ENCODE measurements around the gene SLIT3.

The SLIT3 gene

DNA sequence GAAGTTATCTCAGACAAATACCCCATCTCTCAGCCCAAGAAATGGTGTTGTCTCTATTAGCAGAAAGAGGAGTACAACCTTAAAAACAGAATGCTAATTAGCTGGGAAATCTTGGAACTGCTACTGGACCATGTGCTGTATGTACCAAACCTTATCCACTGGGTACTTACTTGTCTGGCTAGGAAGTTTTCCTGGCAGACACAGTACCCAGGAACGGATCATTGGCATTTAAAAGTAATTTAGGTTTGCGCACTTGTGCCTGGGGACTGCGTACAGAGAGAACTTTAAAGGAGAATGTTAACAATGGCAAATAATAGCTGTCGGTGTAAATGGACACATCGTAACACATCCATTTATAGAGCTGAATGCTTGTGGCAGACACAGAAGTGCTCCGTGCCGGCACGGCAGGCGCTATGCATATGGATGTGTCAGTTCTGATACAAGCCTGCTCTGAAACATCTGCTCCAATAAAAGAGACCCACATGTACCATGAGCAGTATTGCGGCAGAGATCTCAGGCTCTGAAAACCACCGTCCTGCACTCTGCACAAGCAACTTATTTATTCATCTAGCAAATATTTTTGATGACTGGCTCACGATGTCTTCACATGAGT, 431.2 kb downstream of the SLIT3 start:
- Histone ChIP-seq H3K36me3 (ENCODE audit: insufficient read depth, low read length) (no peaks in the 10 kb centered on the region), H4K20me1 (ENCODE audit: insufficient read depth, low read length) (no peaks in the 10 kb centered on the region), H3K4me3 (ENCODE audit: low read depth in 1 of 2, low read length in 2 of 2) (no peak overlapping the region), H3K9ac (ENCODE audit: low read depth, low read length) (no peak overlapping the region), H3K79me2 (ENCODE audit: insufficient read depth, low read length) (no peaks in the 10 kb centered on the region), H3K4me1 (ENCODE audit: insufficient read depth, low read length) (no peaks in the 10 kb centered on the region), H3K4me2 (ENCODE audit: insufficient read depth, low read length) (no peak overlapping the region), H3K9me3 (ENCODE audit: insufficient read depth, low read length, severe bottlenecking) (no peaks in the 10 kb centered on the region), H2AFZ (ENCODE audit: low read depth, low read length) (no peak overlapping the region), H3K27ac (ENCODE audit: low read length) (no peak overlapping the region), H3K27me3 (ENCODE audit: insufficient read depth, low read length, poor library complexity) (no peaks in the 10 kb centered on the region)
- DNase-seq: no peak
- no peak for TF ChIP-seq EZH2 (IDR thresholded peaks at IDR 0.05; ENCODE audit: borderline replicate concordance, low read depth, low read length, severe bottlenecking)
- TF ChIP-seq, protein P1, sequence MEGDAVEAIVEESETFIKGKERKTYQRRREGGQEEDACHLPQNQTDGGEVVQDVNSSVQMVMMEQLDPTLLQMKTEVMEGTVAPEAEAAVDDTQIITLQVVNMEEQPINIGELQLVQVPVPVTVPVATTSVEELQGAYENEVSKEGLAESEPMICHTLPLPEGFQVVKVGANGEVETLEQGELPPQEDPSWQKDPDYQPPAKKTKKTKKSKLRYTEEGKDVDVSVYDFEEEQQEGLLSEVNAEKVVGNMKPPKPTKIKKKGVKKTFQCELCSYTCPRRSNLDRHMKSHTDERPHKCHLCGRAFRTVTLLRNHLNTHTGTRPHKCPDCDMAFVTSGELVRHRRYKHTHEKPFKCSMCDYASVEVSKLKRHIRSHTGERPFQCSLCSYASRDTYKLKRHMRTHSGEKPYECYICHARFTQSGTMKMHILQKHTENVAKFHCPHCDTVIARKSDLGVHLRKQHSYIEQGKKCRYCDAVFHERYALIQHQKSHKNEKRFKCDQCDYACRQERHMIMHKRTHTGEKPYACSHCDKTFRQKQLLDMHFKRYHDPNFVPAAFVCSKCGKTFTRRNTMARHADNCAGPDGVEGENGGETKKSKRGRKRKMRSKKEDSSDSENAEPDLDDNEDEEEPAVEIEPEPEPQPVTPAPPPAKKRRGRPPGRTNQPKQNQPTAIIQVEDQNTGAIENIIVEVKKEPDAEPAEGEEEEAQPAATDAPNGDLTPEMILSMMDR (IDR thresholded peaks at IDR 0.05; ENCODE audit: borderline replicate concordance, extremely low read depth, low read length, poor library complexity, severe bottlenecking): no peak
- no peak for ATAC-seq (ENCODE audit: insufficient read depth, low read depth)

DNA sequence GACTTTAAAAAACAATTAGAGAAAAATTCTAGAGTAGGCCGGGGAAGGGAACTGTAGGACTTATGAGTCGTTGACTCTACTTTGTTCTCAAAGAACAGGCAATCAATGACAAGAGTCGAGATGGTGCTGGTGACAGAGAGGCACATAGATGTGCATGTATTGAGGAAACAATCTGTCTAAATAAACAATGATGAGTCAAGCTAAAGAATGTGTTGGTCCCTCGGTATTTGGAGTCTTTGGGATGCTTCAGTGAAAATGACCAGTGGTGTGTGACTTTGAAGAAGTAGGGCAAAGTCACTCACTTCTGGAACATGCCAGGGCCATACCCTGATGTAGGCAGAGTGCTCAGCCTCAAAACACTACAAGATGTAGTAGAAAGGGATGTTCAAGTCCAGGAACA, 433.7 kb downstream of the SLIT3 start:
- H3K4me3 ChIP-seq (ENCODE audit: low read depth in 1 of 2, low read length in 2 of 2): no peak overlapping the region
- no peak overlapping the region for H3K4me2 ChIP-seq (ENCODE audit: insufficient read depth, low read length)
- no peaks in the 10 kb centered on the region for H4K20me1 ChIP-seq (ENCODE audit: insufficient read depth, low read length)
- ATAC-seq (ENCODE audit: insufficient read depth, low read depth) (no peak), DNase-seq (no peak)
- H3K4me1 ChIP-seq (ENCODE audit: insufficient read depth, low read length): no peaks in the 10 kb centered on the region
- TF ChIP-seq, protein P1 (IDR thresholded peaks at IDR 0.05; ENCODE audit: borderline replicate concordance, extremely low read depth, low read length, poor library complexity, severe bottlenecking): no peak
- no peak for TF ChIP-seq EZH2 (IDR thresholded peaks at IDR 0.05; ENCODE audit: borderline replicate concordance, low read depth, low read length, severe bottlenecking)
- no peaks in the 10 kb centered on the region for H3K27me3 ChIP-seq (ENCODE audit: insufficient read depth, low read length, poor library complexity)
- H2AFZ ChIP-seq (ENCODE audit: low read depth, low read length): no peak overlapping the region
- H3K79me2 ChIP-seq (ENCODE audit: insufficient read depth, low read length): no peaks in the 10 kb centered on the region
- no peaks in the 10 kb centered on the region for H3K36me3 ChIP-seq (ENCODE audit: insufficient read depth, low read length)
- no peak overlapping the region for H3K27ac ChIP-seq (ENCODE audit: low read length)
- H3K9ac ChIP-seq (ENCODE audit: low read depth, low read length): no peak overlapping the region
- H3K9me3 ChIP-seq (ENCODE audit: insufficient read depth, low read length, severe bottlenecking): no peaks in the 10 kb centered on the region

DNA sequence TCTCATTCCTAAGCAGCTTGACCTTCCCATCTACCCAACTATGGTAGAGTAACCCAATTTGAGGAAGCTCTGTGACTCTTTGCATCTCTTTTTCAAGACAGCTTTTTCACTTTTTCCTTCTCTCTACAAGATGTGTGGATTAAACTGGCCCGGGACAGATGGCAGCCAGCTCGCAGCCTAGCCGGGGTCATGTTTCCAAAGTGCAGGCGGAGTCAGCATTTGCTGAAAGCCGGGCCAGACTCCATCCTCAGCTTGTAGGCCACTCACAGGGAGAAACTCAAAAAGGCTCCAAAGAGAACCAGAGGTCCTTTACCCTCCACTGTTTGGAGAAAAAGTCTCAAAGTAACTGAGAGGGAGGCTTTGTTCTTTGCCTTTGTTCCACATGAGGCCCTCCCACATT, 435.0 kb downstream of the SLIT3 start:
- Histone ChIP-seq H4K20me1 (ENCODE audit: insufficient read depth, low read length) (no peaks in the 10 kb centered on the region), H3K4me3 (ENCODE audit: low read depth in 1 of 2, low read length in 2 of 2) (no peak overlapping the region), H3K4me1 (ENCODE audit: insufficient read depth, low read length) (no peaks in the 10 kb centered on the region), H2AFZ (ENCODE audit: low read depth, low read length) (no peak overlapping the region), H3K27me3 (ENCODE audit: insufficient read depth, low read length, poor library complexity) (no peaks in the 10 kb centered on the region), H3K36me3 (ENCODE audit: insufficient read depth, low read length) (no peaks in the 10 kb centered on the region), H3K9ac (ENCODE audit: low read depth, low read length) (no peak overlapping the region), H3K27ac (ENCODE audit: low read length) (no peak overlapping the region), H3K4me2 (ENCODE audit: insufficient read depth, low read length) (no peak overlapping the region), H3K79me2 (ENCODE audit: insufficient read depth, low read length) (no peaks in the 10 kb centered on the region), H3K9me3 (ENCODE audit: insufficient read depth, low read length, severe bottlenecking) (no peaks in the 10 kb centered on the region)
- TF ChIP-seq EZH2 (IDR thresholded peaks at IDR 0.05; ENCODE audit: borderline replicate concordance, low read depth, low read length, severe bottlenecking): no peak
- TF ChIP-seq, protein P1 (IDR thresholded peaks at IDR 0.05; ENCODE audit: borderline replicate concordance, extremely low read depth, low read length, poor library complexity, severe bottlenecking): no peak
- no peak for DNase-seq
- no peak for ATAC-seq (ENCODE audit: insufficient read depth, low read depth)

Measured in DND-41 (cell line).